ENCODE results near the gene CNTN5.

DNA sequence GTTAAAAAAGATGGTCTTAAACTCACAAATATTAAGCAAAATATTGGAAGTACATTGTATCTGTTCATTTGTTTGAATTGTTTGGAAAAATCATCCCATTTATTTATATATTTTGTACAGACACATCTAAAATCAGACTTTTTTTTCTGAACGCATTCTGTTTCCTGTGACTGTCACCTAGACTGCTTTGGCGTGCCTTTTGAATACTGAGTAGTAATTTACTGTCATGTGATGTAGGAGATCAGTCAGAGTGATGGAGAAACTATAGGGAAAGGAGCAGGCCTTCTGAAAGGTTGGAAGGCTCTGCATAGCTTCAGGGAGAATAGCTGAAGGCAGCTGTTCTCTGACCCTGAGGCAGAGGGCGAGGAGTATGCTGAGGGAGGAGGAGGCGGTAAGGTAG lies 1214.3 kb downstream of the CNTN5 start:
- TF ChIP-seq, protein P1, sequence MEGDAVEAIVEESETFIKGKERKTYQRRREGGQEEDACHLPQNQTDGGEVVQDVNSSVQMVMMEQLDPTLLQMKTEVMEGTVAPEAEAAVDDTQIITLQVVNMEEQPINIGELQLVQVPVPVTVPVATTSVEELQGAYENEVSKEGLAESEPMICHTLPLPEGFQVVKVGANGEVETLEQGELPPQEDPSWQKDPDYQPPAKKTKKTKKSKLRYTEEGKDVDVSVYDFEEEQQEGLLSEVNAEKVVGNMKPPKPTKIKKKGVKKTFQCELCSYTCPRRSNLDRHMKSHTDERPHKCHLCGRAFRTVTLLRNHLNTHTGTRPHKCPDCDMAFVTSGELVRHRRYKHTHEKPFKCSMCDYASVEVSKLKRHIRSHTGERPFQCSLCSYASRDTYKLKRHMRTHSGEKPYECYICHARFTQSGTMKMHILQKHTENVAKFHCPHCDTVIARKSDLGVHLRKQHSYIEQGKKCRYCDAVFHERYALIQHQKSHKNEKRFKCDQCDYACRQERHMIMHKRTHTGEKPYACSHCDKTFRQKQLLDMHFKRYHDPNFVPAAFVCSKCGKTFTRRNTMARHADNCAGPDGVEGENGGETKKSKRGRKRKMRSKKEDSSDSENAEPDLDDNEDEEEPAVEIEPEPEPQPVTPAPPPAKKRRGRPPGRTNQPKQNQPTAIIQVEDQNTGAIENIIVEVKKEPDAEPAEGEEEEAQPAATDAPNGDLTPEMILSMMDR (IDR thresholded peaks at IDR 0.05): no peak
- TF ChIP-seq POLR2A (IDR thresholded peaks at IDR 0.05): no peak

All from lower leg skin (tissue), 3 donors.